Kidney (tissue), 14 donors: ENCODE results near the gene SKI. TPM values are rescaled to one million over a fixed set of nuclear protein-coding genes. Genes with fewer than 3 reads are reported as not detected.

Source experiments
- DNase-seq, 5 donors: peaks; one replicate each; pipeline ENCODE4 v3.0.0-alpha.2; 2013 to 2020
- FAIRE-seq: peaks from 2 replicates; lab custom pipeline; 2012; peaks lifted over from hg19 to GRCh38; lab: Jason Lieb, UNC
- H3K27ac ChIP-seq, 2 donors: one replicate each; pipeline ENCODE4 v1.7.0; 2013; ENCODE audit warnings: low read depth in 2 of 2, low read length in 2 of 2, inconsistent platforms in 1 of 2
- H3K27me3 ChIP-seq: one replicate; pipeline ENCODE4 v1.7.1; 2013; ENCODE audit warnings: low read length, inconsistent platforms; ENCODE audit not compliant: control insufficient read depth, insufficient read depth
- H3K36me3 ChIP-seq, 3 donors: one replicate each; pipeline versions ENCODE4 v1.7.0 to v1.7.1; 2013; ENCODE audit warnings: low read length in 3 of 3, control low read depth in 1 of 3, inconsistent platforms in 1 of 3; ENCODE audit not compliant: insufficient read depth in 3 of 3, control insufficient read depth in 2 of 3
- H3K4me1 ChIP-seq, 3 donors: one replicate each; pipeline versions ENCODE4 v1.7.0 to v1.7.1; 2013; ENCODE audit warnings: low read length in 3 of 3, inconsistent platforms in 1 of 3, low read depth in 1 of 3; ENCODE audit not compliant: control insufficient read depth in 2 of 3, insufficient read depth in 2 of 3
- H3K4me3 ChIP-seq, 3 donors: one replicate each; pipeline versions ENCODE4 v1.7.0 to v1.8.1; 2013; ENCODE audit warnings: low read length in 3 of 3, control low read depth in 1 of 3, inconsistent platforms in 1 of 3
- H3K9ac ChIP-seq, 3 donors: one replicate each; pipeline versions ENCODE4 v1.7.0 to v1.7.1; 2013; ENCODE audit warnings: low read length in 3 of 3, control low read depth in 1 of 3, inconsistent platforms in 1 of 3
- H3K9me3 ChIP-seq, 3 donors: one replicate each; pipeline versions ENCODE4 v1.7.0 to v1.7.1; 2013; ENCODE audit warnings: low read length in 3 of 3, control low read depth in 1 of 3, inconsistent platforms in 1 of 3; ENCODE audit not compliant: control insufficient read depth in 2 of 3, insufficient read depth in 1 of 3
- intact Hi-C: fragments of 100-400 bp; cut with DNase I; formaldehyde crosslinking; loops from one replicate; pipeline ENCODE4 v1.11.1; 2022
- polyA plus RNA-seq: library from polyadenylated mRNA; stranded (reverse); fragments of 350-450 nt; fragmentation: Illumina TruSeq; extraction: RNeasy Lipid Tissue Mini Kit (QIAGEN cat#74804); gene quantifications from one replicate; pipeline ENCODE4 v1.2.3, GENCODE V29; 2014; ENCODE audit warnings: low read depth, low replicate concordance; ENCODE audit not compliant: insufficient read depth
- total RNA-seq: library from RNA; stranded (reverse); fragmentation: NEBNext Ultra II Directional; extraction: Animal tissue kit (Norgen Biotek cat#: 25700); gene quantifications from one replicate; pipeline ENCODE4 v1.2.1, GENCODE V29; 2021
- TF ChIP-seq, protein P1 (sequence below): IDR thresholded peaks from 3 replicates; pipeline ENCODE4 v1.5.1; 2012; ENCODE audit warnings: mild to moderate bottlenecking, moderate library complexity, borderline replicate concordance; ENCODE audit not compliant: insufficient read depth; ENCODE audit errors: extremely low read depth
- donor health status: control.
- donor health status: control.
- donor health status: control.
- donor health status: control.
- donor health status: control.
- donor health status: DM: yes; HTN: yes; CAD: no.
- donor health status: Normal renal cell carcinoma (clear cell type).

Gene SKI
- total and polyA plus RNA-seq, 2 donors from 2014 or later: 9.2 to 78.6 TPM

DNA sequence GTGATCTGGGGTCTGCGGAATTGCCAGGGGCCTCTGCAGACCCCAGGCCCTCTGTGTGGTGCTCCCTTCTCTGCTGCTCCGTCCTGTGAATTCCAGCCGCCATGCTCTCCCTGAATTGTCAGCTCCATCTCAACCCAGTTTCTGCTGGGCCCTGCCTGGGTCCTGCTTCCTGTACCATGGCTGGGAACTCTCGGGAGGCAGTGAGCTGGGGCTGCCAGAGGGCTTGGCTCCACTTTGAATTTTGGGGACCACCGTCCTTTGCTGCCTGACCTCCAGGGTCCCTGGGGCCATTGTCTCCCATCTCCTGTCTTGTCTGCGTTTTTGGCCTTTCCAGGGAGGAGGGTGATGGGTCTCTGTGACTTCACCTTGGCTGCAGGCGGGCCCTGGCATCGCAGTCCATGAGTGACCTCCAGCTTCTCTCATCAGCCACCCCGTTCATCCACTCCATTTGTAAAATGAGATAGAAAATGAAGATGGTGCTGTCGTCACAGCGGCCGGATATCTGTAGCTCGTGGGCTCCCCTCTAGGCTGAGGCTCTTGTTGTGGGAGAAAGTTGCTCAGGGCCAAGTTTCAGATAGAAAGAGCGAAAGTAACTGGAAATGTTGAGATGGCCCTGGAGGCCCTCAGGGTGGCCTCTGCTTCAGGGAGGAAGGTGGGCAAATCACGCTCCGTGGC is 38.3 kb downstream of the SKI start:
- intact Hi-C loops: no loop called here
- Histone ChIP-seq H3K27ac (no peak overlapping the region), H3K9ac (no peak overlapping the region), H3K36me3 (no peaks in the 10 kb centered on the region), H3K9me3 (no peaks in the 10 kb centered on the region), H3K27me3 (no peaks in the 10 kb centered on the region), H3K4me3 (no peak overlapping the region), H3K4me1 (peaks cover 0 to 37% (median 31%) of the 10 kb centered on the region in 3 donors)
- TF ChIP-seq, protein P1, sequence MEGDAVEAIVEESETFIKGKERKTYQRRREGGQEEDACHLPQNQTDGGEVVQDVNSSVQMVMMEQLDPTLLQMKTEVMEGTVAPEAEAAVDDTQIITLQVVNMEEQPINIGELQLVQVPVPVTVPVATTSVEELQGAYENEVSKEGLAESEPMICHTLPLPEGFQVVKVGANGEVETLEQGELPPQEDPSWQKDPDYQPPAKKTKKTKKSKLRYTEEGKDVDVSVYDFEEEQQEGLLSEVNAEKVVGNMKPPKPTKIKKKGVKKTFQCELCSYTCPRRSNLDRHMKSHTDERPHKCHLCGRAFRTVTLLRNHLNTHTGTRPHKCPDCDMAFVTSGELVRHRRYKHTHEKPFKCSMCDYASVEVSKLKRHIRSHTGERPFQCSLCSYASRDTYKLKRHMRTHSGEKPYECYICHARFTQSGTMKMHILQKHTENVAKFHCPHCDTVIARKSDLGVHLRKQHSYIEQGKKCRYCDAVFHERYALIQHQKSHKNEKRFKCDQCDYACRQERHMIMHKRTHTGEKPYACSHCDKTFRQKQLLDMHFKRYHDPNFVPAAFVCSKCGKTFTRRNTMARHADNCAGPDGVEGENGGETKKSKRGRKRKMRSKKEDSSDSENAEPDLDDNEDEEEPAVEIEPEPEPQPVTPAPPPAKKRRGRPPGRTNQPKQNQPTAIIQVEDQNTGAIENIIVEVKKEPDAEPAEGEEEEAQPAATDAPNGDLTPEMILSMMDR: no peak
- no peak for FAIRE-seq
- DNase-seq: peak in 2 of 5 donors; percentile 30 to 57

DNA sequence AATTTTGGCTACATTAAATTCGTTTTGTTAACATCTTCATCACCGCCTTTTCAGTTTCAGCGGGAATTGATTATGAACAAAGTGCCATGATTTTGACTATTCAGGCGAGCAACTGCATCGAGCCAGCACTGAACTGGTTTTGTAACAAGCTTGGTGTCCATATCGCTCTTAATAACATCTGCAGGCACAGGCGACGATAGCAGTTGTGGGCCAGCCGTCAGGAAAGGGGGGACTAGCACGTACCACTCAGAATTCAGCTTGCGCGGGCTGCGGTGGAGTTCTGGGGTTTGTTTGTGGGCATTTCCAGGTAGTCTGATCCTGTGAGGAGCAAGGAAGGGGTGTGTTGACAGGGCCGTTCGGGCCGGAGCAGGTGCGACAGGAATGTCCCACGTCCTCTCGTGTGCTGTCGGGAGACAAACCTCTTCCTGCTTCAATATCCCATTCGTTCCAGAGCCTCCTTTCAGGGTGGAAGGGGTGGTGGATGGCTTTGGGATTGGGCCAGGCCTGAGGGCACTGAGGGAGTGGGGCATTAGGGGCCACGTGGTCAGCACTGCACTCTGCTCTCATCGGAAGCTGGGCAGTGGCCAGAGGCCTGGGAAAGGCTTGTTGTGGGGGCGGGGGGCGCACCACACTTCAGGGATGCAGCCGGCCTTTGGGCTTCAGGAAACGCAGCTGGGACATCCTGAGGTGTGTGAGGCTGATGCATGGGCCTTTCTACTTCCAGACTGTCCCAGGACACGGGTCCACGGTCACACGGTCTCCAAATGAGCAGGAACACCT is 39.1 kb downstream of the SKI start:
- H3K27ac ChIP-seq: no peak overlapping the region
- no peaks in the 10 kb centered on the region for H3K9me3 ChIP-seq
- intact Hi-C loops: no loop called here
- H3K27me3 ChIP-seq: no peaks in the 10 kb centered on the region
- H3K4me3 ChIP-seq: no peak overlapping the region
- no peaks in the 10 kb centered on the region for H3K36me3 ChIP-seq
- DNase-seq (peak in 1 of 5 donors; percentile 66), FAIRE-seq (no peak)
- H3K4me1 ChIP-seq: peaks cover 0 to 44% (median 39%) of the 10 kb centered on the region in 3 donors
- TF ChIP-seq, protein P1: no peak
- no peak overlapping the region for H3K9ac ChIP-seq

DNA sequence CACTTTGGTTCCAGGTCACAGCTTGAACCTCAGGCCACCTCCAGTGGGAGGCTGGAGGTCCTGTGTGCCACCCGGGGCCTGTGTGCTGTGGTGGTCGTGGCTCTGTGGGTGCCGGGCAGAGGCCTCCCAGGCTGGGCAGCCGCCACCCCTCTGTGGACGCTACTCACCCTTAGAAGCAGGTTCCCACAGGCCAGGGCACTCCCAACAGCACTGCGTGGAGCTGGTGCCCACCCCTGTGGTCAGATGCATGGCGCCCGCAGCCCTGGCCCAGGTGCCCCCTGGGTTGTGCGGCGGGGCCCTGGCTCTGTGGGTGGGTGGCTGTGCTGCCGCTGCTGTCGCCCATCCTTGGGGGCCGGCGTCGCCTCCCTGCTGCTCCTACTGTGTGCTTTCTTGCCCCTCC is 39.7 kb downstream of the SKI start:
- Histone ChIP-seq H3K9me3 (no peaks in the 10 kb centered on the region), H3K9ac (no peak overlapping the region), H3K4me1 (peaks cover 0 to 47% (median 42%) of the 10 kb centered on the region in 3 donors), H3K27ac (no peak overlapping the region), H3K4me3 (no peak overlapping the region), H3K27me3 (no peaks in the 10 kb centered on the region), H3K36me3 (no peaks in the 10 kb centered on the region)
- DNase-seq (peak in 1 of 5 donors; percentile 69), FAIRE-seq (no peak)
- intact Hi-C loops: no loop called here
- TF ChIP-seq, protein P1: no peak
